GM21717 (cell line): ENCODE measurements around the gene XDH.

Experiments used
- ATAC-seq: cut with Tn5 transposase; IDR thresholded peaks from one replicate; pipeline ENCODE4 v1.9.1; 2021; ENCODE audit warnings: mild to moderate bottlenecking, moderate library complexity; ENCODE audit not compliant: unreplicated experiment

Gene XDH

DNA sequence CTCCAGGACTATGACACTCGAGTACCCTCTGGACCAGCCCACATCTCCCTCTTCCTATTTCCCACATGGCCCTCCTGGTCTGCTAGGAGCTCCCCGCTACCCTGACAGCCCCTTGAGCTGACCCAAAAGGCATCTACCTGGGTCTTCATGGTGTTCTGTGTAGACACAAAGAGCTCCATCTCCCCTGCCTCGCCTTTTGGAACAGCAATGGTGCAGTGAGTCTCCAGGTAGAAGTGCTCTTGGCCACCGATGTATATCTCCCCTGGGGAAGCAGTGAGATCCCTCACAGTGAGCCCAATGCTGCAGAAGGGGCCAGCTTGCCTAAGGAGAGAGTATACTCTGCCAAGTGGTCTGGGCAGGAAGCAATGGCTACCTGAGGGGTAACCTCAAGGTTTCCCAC is 47.8 kb downstream of the XDH start:
- no peak for ATAC-seq

DNA sequence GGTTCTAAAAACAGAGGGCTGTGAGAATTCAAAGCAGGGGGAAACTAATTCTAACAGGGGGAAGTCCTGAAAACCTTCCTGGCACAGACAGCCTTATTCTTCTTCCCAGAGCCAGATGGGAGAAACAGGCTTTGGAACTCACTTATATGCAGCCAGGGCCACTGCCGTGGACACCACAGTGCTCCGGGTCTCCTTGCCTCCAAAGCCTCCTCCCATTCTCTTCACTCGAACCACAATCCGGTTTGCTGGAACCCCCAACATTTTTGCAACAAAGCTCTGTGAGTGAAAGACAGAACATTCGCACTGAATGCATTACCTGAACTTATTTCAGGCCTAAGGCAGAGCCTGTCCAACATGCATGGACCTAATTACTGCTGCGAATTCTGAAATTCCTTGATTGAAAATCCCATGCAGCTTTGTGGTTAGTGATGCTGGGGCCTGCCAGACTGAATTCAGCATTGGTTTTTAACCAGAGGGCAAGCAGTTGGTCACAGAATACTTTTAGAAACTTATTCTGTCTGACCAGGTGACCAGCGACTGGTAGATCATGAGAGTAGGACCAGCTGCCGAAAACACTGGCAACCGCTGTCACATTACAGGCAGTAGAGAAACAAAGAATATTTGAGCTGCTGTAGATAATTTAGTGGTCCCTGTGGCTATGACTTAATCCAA is 48.6 kb downstream of the XDH start:
- ATAC-seq = no peak

DNA sequence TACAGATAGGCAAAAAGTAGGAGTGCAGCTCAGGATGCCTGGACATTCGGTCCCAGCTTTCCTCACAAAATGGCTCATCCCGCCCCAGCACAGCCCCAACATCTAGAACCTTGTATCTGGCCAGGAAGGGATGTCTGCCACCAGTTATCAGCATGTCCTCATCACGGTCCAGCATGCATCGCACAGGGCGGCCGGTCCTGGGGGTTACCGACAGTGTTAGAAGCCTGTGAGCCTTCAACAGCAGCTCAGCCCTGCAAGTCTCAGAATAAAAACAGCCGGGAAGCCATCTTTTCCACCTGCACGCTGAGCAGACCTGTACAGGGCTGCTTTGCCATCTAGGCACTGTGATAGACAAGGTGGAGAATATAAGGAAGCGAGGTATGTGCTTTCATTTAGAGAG is 49.2 kb downstream of the XDH start:
- ATAC-seq = no peak

DNA sequence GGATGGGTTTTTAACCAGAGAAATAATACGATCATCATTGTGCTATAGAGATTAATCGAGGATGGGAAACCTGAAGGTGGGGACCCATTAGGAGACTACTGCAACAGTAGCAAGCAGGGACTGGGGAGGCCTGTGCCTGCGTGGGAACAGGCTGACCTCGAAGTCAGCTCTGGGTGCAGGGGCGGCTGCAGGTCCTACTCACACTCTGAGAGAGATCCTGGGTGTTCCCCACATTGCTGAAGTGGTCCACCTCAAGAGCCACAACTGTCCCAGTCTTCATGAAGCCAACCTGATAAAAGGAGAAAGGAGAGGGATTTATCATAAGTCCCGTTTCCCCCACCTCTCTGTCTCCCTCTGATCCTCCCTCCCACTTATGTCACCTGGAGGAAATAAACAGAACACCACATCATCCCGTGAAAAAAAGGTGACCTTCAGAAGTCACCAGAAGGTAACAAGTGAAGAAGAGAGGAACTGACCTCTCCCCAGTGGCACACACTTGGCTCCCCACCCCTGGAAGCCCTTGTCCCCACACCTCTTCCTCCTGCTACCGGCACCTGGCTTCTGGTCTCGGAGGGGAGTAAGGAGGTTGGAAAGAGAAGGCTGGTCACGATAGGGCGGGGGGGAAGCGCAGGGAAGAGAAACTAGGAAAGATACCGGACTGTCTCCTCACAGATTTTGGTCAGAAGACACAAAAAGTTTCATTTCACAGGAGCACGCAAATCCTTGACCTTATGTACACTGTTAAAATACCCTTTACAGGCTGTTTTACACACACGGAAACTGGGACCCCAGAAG is 50.4 kb downstream of the XDH start:
- no peak for ATAC-seq

DNA sequence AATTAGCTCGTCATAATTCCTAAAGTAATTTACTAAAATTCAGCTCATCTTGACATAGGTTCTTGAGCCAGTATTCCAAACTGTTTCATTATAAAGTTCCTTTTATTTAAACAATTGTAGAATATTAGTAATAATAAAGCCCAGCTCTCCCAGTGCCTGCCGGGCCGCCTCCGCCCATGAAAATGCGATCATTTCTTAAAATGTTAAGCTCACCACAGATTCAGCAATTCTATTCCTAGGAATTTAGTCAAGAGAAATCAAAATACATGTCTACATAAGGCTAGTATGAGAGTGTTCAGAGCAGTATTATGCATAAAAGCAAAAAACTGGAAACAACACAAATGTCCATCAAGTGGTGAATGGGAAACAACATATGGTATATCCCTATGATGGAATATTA is 52.0 kb downstream of the XDH start:
- ATAC-seq = no peak

DNA sequence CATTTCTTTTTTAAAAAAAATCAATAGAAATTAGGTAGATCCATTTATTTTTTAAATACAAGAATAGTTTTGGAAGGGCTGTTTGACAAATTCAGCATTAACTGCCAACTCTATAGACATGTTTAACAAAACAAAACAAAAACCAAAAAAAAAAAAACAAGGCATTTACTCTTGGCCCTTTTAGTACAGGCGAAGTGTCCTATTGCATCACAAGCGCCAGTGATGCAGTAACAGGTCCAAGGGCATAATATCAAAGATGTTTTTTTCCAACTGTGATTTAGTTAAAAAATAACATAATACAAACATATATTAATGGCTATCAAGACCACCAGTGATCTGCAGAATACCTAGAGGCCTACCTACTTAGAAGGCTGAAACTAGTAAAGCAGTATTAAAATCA is 55.3 kb downstream of the XDH start:
- ATAC-seq = no peak

DNA sequence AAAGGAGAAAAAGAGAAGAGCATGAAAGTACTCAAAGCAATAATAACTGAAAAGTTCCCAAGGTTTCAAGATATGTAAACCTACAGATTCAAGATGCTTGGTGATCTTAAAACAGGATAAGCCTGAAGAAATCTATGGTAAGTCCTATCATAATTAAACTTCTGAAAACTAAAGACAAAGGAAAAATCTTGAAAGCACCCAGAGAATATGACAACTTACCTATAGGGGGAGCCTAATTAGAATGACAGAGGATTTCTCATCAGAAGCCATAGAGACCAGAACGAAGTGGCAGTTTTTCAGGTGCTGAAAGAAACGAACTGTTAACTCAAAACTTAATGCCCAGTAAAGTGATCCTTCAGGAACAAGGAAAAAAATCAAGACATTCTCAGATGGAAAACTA is 59.7 kb downstream of the XDH start:
- ATAC-seq = no peak

DNA sequence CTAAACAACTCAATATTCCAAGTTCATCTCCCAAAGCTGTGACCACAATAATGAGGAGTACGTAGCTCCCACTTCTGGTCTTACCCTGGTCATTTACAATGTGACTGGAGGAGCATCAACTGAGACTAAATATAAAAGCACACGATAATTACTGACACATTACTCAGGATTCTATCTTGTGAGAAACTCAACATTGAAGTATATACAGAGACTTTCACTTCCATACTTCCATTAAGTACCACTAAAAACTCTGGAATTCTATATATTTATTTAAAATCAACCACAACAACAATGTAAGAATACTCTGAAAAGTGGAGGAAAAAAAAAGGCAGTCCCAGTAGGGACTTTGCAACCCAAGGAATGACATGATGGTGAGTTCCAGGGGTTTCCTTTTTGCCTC is 61.4 kb downstream of the XDH start:
- ATAC-seq = no peak

DNA sequence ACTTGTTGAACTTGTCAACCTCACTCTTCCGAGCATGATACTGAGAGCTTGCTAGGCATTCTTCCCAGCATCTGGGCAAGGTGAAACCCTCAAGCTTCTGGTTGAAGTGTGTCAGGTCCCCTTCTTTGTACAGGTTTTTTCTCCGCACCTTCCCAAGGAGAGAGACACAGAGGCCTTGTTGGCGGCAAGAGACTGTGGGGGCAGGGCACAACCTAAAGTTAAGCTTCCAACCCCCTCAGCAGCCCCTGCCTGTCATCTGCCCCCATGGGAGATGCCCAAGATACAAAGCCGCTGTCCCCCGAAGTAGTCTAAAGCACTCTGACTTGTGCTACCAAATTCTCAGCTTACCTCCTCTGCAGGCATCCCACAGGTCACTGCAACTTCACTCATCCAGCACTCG is 64.9 kb downstream of the XDH start:
- ATAC-seq = no peak

DNA sequence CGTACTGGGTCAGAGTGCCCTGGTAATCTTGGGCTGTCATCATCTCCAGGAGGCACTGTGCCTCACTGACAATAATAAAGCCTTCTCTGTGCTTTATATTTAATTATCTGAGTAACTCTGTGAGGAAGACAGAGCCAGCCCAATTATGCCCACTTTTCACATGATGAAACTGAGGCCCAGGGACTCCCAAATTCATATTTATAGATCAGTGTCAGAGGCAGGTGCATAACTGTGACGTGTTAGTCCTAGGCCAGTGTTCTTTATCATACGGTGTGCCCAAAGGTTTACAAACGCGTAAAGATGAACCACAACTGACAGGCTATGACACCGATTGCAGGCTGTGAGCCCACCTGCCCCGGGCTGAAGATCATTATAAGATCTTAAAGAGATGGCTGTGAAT is 65.4 kb downstream of the XDH start:
- ATAC-seq = no peak

DNA sequence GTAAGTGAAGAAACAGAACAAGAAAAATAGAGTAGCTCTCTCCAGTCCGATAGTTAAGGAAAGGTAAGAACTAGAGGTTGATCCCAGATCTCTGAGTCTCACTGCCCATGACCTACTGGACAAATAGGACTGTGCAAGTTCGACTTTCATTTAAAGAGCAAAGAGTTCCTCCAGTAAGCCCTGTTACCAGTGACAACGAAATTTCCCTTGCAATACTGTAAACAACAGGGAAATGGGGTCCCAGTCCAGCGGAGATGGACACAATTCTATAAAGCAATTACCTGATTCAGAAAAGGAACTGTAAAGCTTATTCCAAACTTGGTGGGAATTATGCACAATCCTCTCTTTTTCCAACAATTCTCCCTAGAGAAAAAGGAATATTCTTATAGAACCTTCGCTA is 65.9 kb downstream of the XDH start:
- no peak for ATAC-seq

DNA sequence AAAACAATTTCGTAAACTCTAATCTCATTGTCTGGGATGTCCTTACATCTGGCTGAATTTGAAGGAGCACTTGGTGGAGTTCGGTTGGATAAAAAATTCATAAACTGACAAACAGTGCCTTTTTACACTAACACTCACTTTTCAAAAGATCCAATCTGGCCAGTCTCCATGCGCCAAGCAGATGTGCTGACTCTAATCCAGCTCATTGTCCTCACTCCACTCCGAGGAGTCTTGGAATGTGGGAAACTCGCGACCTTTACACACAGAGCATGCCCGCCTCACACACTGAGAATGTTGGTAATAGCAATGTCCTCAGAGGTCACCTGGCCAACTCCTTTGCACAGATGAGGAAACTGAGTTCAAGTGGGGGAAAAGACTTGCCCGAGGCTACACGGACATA is 66.8 kb downstream of the XDH start:
- no peak for ATAC-seq

DNA sequence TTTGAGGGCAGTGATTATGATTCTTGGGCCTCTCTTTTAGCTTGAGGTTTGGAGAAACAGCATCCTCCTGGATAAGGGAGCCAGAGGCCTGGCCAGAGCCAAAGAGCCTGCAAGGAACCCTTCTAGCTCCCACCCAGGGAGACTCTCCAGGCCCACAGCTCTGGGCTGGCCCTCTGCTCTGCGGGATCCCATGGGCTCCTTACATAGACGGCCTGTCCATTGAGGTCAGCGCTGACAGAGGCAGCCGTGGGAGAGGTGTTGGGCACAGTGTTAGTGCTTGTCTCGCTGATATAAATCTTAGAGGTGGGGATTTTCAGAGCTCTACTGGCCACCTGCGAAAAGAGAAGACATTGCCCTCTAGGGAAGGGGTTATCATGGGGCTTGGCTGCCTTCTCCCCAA is 67.2 kb downstream of the XDH start:
- ATAC-seq = no peak

DNA sequence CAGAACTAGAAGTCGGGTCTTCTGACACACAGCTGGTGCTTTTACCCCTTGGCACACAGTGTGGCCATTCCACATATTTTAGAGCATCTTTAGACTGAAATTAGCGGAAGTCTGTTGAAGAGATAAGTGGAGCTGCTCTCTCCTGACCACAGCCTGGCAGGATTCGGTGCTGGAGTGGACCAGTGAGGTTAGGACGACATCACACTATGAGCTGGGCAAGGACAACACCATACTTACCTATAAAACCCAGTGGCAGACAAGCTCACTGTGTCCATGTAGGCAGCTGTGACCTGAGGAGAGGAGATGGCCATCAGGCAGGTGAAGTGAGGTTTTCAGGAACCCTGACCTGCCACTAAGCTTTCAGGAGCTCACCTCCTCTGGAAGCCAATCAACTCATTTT is 70.1 kb downstream of the XDH start:
- ATAC-seq = no peak

DNA sequence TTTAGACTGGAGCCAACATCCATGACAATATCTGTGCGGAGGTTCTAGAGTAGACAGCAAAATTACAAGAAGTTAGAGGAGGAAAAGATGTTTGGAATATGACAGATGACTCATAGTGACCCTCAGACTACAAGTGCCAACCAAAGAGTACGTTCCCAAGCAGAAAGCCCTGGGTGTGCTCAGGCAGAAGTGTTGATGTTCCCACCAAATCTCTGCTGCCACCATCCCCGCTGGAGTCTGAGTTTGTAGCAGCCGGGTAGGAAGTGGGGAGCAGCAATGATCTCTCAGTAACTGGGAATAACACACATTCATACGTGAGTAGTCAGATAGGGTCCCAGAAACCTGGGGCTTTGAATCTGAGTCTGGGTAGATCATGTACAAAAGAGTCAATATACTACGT is 73.2 kb downstream of the XDH start:
- ATAC-seq = no peak

DNA sequence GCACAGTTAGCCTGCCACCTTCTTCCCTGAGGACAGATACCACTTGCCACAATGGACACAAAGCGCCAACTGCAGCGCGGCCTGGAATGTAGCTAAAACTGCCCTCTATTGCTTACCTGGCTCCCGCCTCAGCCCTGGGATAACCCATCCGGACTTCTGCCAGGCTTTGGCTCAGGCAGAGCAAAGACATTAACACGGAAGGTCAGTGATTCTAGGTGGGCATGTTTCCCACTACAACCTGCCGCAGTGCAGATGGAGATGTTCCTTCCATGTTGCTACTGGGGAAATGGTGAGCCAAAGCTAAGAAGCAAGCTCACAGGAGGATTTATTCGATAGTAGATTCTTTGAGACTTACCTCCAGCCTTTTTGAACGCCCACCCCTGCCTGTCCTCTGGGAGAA is 74.8 kb downstream of the XDH start:
- no peak for ATAC-seq

DNA sequence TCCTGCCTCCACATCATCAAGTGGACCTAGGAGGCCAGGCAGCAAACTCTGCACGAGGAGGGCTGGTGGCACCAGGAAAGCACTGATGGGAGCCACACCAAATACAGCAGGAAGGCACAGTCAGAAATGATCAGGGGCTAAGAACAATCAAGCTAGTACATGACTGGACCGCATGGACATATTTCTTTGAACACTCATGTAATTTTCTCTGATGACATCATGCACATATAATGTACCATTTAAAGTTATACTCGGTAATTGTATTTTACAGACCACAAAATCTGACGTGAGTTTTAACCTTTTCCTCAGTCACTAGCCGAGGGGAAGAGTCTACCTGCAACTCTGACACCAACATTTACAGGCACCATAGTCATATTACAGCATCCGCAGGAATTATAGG is 76.7 kb downstream of the XDH start:
- no peak for ATAC-seq

DNA sequence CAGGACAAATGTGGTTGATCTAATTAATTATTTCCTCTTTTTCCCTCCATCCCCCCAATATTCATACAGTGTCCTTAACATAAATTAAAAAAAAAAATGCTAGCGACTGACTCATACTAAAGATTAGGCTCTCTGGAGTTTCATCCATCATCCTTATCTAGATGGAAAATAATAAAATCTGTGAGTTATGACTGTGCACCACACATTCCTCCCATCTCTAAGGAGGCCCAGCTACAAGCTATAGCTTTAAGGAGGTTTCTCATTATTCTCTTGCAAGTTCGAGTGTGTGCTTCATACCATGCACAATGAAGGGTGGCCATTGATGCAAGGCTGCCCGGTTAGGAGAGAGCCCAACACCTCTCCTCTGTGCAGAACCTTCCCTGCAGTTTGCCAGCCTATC is 77.3 kb downstream of the XDH start:
- no peak for ATAC-seq

DNA sequence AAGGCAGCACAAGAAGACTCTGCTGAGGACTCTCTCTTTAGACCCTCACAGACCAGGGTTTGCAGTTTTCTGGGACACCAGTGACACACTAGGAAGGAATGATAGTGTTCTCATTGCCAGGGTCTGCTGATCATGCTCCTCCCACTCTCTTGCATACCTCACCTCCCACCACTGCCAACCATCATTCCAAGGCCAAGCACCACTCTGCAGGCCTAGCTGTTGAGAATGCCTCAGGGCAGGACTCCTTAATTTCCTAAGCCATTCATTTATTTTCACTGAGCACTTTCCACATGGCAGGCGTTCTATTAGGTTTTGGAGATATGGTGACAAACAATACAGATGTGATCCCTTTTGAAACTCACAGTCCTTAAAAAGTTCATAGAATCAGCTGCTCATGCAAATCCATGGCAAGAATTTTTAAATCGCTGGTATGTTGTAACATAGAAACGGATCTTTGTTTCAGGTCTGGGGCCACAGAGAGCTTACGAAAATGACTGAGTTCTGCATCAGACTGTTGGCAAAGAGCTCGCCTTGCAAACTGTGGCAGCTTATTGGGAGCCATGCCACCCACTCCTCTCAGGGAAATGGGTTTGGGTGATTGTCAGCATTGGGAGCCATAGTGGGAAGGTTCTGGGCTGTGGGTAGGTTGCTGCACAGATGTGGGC is 78.5 kb downstream of the XDH start:
- ATAC-seq = no peak

DNA sequence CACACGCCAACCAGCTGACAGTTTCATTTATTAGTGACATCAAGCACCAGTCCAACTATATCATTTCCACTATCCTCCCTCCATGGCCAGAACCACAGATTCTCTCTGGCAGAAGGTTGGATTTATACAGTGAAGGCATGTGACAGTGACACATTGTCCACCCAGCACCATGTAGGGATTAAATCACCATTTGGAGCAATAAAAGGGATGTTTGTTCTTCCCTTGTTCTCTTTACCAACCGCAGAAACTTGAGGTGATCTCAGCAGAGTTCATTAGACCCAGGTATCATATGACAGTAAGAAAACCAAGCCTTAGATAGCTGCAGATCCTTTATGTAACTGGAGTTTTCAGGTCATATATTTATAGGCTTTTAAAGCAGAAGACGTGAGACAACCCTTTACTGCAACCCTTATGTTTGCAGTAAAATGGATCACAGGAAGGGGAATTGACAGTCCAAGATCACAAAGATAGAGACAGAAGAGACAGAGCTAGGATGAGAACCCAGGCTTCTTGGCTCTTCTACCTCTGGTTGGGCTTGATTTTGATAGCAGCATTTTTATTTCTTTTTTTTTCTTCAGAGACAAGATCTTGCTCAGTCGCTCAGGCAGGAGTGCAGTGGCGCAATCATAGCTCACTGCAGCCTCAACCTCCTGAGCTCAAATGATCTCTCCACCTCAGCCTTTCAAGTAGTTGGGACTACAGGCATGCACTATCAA is 80.1 kb downstream of the XDH start:
- no peak for ATAC-seq

DNA sequence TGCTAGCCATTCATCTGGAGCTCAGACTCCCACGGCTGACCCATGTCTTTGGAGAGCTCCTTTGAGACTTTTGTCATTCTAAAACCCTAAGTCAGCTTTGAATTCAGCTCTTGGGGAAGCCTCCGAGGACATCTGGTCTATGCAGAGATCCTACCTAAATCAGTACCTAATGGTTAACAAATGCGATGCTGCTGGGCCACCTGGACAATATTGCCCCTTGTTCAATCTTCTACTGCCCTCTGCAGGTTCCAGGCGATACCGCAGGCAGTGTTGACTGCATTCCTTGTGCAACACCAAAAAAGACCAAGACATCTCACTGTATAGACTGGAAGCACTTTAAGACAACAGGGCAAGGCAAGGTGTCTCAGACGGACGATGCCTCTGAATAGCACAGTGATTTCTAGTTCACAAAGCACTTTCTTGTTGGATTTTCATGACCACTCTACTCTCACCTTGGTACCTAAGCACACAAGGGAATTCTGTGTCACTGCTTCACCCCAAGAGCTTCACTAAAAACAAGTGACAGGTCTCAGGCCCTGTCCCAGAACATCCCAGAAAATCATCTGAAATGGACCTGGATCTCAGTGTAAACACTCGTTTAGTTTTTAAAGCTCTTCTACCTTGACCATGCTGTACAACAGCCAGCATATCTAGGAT is 80.9 kb downstream of the XDH start:
- peak; percentile 66 for ATAC-seq
